Endometrial microvascular endothelial cells (primary cell): ENCODE results near the gene DNAJC2. TPM values are rescaled to one million over a fixed set of nuclear protein-coding genes. Genes with fewer than 3 reads are reported as not detected.
"Not testable (repeated sequence)": the region's sequence is repeated elsewhere in the genome, so short reads cannot be mapped to it uniquely, and the experiment has no call there.

Experiments used
- in situ Hi-C: cut with HindIII; loops from 2 replicates; pipeline ENCODE4 v1.10.0; 2017; ENCODE audit warnings: low sequenced_read_pairs, low pct_unique_long_range_greater_than_20kb; ENCODE audit errors: inconsistent ontology term
- total RNA-seq: library from RNA; depleted of rRNA; stranded (reverse); fragments of >200 nt; gene quantifications from one replicate; pipeline ENCODE4 v1.2.3, GENCODE V29; 2015; ENCODE audit errors: inconsistent ontology term

DNAJC2 gene
- total RNA-seq, 1 donor from 2014 or later = 17.9 TPM

DNA sequence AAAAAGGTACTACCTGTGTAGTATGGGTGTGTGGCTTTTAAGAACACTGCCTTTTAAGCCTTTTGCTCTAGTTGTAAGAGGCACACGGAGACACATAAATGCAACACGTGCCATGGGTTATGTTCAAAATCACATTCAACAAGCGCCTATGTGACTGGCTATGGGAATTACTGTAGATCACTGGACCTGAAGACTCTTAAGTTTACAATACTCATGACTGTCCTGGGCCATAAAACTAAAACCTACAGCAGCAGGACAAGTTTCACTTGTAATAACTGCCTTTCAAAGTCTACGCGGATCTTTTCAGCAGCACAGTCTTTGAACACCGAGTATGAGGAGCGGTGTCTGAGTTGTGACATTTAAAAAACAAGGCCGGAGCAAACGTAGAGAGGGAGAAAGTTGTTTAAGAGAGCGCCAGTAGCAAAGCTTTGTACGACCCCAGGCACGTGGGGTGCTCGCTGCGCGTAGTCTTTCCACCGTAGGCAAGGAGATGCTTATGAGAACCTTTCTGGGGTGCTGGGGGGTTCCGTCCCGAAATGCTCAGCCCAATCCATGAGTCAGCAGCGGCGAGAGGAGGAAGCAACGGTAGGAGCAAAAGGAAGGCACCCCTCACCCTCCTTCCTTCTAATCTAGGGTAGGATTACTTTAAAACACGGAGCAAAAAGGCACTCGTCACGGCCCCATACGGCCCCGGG is 662 bp downstream of the DNAJC2 start:
- in situ Hi-C loops = no loop called here

DNA sequence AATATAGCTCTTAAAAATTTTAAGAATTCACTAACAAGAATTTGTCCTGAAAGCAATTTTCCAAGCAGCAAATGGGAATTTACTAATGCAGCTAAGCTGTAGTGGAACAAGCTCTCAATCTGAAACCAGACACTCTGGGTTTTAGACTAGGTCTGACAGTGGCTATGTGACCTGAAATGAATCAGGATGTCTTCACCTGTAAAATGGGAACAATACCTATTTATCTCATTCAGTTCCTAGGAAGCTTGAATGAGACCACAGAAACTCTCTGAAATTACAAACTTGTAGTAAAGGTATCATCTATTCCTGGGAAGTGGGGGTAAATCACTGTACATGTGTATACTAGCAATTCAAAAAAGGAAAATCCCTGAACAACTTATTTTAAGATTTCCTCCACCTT is 1.2 kb downstream of the DNAJC2 start:
- in situ Hi-C loops = no loop called here

DNA sequence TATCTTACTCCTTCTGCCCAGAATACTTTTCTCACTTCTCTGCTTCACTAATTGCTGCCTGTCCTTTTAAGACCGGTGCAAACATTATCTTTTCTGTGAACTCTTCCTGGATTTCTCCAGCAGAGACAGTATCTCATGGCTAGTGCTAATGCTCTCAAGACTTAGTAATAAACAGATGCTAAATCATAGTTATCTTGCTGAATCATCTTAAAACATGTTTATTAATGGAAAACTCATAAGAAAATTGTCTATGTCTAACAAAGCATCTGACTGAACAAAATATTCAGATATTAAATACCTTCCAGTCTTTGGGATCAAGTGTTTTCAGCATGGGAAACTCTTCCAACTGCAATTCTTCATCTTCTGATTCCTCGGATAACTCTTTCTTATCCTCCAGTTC is 3.1 kb downstream of the DNAJC2 start:
- in situ Hi-C loops = no loop called here

GRCh38 chr7:103338864-103339263 is 5.7 kb downstream of the DNAJC2 start:
- in situ Hi-C loops = no loop called here

- in situ Hi-C loops = no loop called here
These were observed 7.8 kb downstream of the DNAJC2 start for GRCh38 chr7:103336761-103337160.

DNA sequence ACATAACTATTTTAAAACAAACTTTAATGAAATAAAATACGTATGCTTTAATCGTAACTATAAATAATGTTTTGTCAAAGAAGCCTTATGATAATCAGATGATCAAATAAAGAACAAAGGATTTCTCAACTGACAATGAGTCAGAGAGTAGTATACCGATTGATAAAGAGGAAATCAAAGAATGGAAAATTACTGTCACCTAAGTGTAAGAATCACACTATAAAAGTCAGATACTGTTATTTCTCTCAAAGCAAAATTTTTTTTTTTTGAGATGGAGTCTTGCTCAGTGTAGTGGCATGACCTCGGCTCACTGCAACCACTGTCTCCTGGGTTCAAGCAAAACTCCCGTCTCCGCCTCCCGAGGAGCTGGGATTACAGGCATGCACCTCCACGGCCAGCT is 18.8 kb downstream of the DNAJC2 start:
- in situ Hi-C loops = no loop called here

DNA sequence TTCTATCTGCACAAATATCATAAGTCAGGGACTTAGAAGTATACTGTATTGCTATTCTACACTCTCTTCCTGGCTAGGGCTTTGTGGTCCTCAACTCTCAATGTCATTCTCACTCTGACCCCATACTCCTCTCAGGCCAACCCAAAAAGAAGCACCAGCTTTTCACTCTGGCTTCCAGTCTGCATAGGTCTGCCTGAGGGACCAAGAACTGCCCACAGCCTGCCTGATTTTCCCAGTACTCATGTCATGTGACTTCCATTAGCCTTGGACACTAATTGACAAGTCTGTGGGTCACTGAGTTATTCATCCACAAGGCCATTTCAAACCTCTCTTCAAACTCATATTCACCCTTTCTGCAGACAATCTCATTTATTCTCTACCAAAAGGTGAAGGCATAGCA is 27.6 kb downstream of the DNAJC2 start:
- in situ Hi-C loops = no loop called here

DNA sequence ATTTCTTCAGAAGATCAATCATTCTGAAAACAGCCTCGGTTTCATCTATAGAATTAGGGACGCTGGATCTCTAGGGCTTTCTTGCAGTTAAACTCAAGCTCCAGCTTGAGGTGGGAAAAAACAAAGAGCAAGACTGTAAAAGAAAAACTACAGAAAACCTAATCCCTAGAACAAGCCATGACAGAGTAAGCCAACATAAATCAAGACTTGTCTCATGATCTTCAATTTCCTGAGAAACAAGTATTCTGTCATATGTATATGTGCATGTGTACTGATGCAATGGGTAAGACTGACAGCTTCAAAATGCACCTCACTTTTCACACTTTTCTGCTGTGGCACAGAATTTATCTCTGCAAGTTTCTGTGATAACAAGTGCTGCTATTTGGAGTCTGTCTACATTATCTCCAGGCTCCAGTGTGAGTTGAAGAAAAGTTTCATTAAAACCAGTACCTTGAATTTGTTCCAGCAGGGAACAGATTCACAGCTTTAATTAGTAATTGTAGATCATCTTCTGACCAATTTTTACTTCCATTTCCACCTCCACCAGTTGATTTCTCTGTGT is 28.1 kb downstream of the DNAJC2 start:
- in situ Hi-C loops = no loop called here

DNA sequence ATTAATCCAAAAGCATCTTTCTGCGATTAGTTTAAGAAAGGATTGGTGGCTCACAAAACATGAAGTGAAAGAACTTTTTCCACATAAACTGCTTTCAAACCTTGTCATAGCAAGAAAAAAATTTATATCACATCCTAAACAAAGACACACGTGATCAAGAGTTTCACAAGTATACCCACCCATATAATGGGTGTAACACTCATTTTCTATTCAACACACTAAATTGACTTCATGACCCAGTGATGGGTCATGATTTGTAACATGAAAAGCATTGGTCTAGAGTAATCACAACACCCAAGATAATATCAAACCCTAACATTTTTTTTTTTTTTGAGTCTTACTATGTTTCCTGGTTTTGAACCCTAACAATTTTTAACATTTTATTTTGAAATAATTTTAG is 29.7 kb downstream of the DNAJC2 start:
- in situ Hi-C loops = no loop called here

GRCh38 chr7:103307503-103308231 is 36.9 kb downstream of the DNAJC2 start:
- in situ Hi-C loops = no loop called here

- in situ Hi-C loops = no loop called here
These were observed 43.1 kb downstream of the DNAJC2 start for GRCh38 chr7:103301441-103301840.

GRCh38 chr7:103299660-103300059 is 44.9 kb downstream of the DNAJC2 start:
- in situ Hi-C loops = no loop called here

- in situ Hi-C loops = no loop called here
These were observed 46.8 kb downstream of the DNAJC2 start for GRCh38 chr7:103297837-103298179.

DNA sequence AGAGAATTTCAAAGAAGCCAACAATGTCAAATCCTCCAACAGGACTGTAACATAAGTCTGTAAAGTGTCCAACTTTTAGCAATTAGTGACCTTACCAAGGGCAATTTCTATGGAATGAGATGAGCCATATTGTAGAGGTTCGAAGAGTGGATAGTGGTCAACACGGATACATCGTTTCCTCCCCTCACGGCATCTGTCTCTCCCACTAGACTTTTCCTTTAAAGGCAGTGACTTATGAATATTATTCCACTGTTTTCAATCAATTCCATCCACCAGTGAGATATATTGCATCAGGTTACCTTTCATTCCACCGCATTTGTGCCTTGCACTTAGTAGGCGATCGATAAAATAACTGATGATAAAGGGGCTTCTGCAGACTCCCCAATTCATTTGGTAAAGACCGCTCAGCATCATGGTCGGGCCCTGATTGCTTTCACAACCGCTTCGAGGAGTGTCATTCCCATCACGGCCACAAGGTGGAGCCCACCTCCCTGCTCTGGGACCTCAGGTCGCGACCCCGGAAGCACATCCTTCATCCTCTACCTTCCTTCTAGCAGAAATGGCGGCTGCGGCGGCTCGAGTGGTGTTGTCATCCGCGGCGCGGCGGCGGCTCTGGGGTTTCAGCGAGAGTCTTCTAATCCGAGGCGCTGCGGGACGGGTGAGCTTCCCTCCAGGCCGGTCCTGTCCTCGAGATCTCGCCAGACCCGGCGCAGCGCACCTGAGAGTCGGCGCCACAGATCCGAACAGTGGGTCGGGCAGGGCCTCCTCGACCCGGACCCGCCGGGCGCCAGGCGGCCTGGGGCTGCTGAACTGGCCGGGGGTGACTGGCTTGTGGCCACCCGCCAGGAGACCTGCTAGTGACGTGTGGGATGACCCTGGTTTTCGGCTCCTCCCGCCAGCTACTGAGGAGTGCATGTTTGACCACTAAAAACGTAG is 47.4 kb downstream of the DNAJC2 start, which contains the start of gene PMPCB:
PMPCB (plus strand) TSS at position 535 of the 936 bp plus-strand sequence; CDS start at position 560, 25 bp downstream.
- in situ Hi-C loops = no loop called here

GRCh38 chr7:103293526-103293925 is 51.0 kb downstream of the DNAJC2 start:
- in situ Hi-C loops = no loop called here

GRCh38 chr7:103292122-103292521 is 52.4 kb downstream of the DNAJC2 start:
- in situ Hi-C loops = no loop called here

DNA sequence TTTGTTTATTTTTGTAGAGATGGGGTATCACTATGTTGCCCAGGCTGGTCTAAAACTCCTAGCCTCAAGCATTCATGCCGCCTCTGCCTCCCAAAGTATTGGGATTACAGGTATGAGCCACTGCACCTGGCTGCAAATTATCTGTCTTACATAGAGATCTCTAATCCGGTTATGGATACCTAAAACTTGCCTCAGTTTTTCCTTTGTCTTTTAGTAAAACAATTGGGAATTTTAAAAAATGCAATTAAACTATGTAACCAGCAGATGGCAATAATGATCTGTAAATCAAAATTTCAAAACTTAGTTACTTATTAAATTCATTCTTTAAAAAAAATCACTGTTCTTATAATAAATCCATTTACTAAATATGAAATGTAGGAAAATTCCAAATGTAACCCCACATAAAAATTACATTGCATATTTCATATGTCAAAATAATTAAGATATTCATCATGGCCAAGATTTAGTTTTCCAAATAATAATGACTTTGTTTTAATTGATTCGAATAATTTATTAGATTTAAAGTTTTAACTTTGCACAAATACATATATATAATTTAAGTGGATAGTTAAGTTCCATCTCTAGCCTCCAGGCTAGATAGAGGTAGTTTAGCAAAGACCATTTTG is 61.7 kb downstream of the DNAJC2 start:
- in situ Hi-C loops = not testable (repeated sequence)

DNA sequence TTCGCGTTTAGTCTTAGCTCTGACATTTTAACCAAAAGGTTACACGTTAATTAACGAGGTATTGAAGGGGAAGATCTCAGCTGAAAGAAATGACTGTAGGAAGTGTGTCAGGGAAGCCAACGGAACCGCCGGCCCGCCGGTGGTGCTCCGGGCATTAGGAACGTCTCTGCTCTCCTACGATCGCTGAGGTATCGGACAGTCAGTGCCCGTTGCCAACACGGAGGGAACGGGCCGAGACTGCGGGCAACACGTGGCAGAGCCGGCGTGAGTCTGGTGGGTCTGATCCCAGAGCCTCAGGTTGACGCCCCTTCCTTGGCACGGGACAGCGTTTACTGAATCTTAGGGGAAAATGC is 63.8 kb downstream of the DNAJC2 start:
- in situ Hi-C loops = not testable (repeated sequence)
